ENCODE data around the gene TMEFF2. TPM values are rescaled to one million over a fixed set of nuclear protein-coding genes. Genes with fewer than 3 reads are reported as not detected.

Gene TMEFF2
- total and polyA plus RNA-seq, 2 experiments from 2014 or later = 1.7 to 2.2 TPM

DNA sequence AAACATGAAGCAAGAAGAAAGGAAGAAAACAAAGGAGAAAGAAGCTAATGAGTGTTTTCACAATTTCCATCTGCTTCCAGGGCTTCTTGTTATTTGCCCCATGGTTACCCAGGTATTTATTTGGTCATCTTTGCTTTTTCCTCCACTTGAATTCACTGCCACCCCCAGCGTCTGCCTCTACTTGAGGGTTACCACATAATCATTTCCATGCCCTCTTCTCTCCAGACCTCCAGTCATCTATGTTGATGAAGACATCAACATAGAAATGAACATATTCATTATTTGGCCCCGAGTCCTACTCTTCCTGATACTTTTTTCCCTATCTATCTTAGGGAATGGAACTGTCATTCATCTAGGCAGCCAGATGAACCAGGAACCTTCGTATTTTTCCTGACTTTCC is 214.2 kb downstream of the TMEFF2 start (continued):
- TF ChIP-seq, protein P1, sequence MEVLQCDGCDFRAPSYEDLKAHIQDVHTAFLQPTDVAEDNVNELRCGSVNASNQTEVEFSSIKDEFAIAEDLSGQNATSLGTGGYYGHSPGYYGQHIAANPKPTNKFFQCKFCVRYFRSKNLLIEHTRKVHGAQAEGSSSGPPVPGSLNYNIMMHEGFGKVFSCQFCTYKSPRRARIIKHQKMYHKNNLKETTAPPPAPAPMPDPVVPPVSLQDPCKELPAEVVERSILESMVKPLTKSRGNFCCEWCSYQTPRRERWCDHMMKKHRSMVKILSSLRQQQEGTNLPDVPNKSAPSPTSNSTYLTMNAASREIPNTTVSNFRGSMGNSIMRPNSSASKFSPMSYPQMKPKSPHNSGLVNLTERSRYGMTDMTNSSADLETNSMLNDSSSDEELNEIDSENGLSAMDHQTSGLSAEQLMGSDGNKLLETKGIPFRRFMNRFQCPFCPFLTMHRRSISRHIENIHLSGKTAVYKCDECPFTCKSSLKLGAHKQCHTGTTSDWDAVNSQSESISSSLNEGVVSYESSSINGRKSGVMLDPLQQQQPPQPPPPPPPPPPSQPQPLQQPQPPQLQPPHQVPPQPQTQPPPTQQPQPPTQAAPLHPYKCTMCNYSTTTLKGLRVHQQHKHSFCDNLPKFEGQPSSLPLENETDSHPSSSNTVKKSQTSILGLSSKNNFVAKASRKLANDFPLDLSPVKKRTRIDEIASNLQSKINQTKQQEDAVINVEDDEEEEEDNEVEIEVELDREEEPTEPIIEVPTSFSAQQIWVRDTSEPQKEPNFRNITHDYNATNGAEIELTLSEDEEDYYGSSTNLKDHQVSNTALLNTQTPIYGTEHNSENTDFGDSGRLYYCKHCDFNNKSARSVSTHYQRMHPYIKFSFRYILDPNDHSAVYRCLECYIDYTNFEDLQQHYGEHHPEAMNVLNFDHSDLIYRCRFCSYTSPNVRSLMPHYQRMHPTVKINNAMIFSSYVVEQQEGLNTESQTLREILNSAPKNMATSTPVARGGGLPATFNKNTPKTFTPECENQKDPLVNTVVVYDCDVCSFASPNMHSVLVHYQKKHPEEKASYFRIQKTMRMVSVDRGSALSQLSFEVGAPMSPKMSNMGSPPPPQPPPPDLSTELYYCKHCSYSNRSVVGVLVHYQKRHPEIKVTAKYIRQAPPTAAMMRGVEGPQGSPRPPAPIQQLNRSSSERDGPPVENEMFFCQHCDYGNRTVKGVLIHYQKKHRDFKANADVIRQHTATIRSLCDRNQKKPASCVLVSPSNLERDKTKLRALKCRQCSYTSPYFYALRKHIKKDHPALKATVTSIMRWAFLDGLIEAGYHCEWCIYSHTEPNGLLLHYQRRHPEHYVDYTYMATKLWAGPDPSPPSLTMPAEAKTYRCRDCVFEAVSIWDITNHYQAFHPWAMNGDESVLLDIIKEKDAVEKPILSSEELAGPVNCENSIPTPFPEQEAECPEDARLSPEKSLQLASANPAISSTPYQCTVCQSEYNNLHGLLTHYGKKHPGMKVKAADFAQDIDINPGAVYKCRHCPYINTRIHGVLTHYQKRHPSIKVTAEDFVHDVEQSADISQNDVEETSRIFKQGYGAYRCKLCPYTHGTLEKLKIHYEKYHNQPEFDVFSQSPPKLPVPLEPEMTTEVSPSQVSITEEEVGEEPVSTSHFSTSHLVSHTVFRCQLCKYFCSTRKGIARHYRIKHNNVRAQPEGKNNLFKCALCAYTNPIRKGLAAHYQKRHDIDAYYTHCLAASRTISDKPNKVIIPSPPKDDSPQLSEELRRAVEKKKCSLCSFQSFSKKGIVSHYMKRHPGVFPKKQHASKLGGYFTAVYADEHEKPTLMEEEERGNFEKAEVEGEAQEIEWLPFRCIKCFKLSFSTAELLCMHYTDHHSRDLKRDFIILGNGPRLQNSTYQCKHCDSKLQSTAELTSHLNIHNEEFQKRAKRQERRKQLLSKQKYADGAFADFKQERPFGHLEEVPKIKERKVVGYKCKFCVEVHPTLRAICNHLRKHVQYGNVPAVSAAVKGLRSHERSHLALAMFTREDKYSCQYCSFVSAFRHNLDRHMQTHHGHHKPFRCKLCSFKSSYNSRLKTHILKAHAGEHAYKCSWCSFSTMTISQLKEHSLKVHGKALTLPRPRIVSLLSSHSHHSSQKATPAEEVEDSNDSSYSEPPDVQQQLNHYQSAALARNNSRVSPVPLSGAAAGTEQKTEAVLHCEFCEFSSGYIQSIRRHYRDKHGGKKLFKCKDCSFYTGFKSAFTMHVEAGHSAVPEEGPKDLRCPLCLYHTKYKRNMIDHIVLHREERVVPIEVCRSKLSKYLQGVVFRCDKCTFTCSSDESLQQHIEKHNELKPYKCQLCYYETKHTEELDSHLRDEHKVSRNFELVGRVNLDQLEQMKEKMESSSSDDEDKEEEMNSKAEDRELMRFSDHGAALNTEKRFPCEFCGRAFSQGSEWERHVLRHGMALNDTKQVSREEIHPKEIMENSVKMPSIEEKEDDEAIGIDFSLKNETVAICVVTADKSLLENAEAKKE (CRISPR knock-in tag; IDR thresholded peaks at IDR 0.05) = no peak
- TF ChIP-seq POLR2AphosphoS5 (IDR thresholded peaks at IDR 0.05; ENCODE audit: low read depth) (no peak), JUNB (IDR thresholded peaks at IDR 0.05; ENCODE audit: unreplicated experiment) (no peak)
- TF ChIP-seq, protein P2, sequence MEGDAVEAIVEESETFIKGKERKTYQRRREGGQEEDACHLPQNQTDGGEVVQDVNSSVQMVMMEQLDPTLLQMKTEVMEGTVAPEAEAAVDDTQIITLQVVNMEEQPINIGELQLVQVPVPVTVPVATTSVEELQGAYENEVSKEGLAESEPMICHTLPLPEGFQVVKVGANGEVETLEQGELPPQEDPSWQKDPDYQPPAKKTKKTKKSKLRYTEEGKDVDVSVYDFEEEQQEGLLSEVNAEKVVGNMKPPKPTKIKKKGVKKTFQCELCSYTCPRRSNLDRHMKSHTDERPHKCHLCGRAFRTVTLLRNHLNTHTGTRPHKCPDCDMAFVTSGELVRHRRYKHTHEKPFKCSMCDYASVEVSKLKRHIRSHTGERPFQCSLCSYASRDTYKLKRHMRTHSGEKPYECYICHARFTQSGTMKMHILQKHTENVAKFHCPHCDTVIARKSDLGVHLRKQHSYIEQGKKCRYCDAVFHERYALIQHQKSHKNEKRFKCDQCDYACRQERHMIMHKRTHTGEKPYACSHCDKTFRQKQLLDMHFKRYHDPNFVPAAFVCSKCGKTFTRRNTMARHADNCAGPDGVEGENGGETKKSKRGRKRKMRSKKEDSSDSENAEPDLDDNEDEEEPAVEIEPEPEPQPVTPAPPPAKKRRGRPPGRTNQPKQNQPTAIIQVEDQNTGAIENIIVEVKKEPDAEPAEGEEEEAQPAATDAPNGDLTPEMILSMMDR (conservative IDR thresholded peaks at IDR 0.05; ENCODE audit: low read depth in 2 of 2) = no peak

DNA sequence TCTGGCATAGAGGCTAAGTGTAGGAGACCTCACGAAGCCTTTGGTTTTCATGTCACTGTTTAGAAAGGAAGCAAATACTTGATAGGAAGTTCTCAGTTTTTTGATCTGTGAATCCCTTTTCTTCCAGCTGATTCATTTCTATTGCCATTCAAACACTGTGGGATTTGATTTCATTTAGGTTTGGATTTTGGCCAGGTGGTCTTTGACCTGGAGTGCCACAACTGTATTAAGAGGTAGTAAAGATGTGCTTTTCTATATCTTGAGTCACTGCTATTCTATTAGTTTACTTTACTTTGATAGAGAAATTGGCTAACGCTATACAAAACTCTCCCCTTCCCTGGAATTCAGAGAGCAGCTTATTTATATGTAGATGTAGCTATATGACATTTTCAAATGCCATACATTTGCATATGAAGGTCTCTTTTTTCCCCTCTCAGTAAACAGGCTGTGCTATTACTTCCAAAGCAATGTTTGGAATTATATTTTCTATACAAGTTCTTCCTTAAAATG is 215.5 kb downstream of the TMEFF2 start:
- H2AFZ ChIP-seq = no peak overlapping the region
- H3F3A ChIP-seq (replicated peaks; ENCODE audit: low read depth) = no peaks in the 10 kb centered on the region
- Mint-ChIP-seq H3K4me1 (peaks cover 34% of the 10 kb centered on the region), H3K9me3 (no peaks in the 10 kb centered on the region), H3K27ac (peak overlapping the region; percentile 62; the same call in 1 of the 2 replicates), H3K27me3 (ENCODE audit: insufficient read depth, low read depth, poor library complexity) (no peaks in the 10 kb centered on the region), H3K36me3 (ENCODE audit: low read depth) (no peaks in the 10 kb centered on the region; the same call in 2 of the 3 replicates), H3K4me3 (peak overlapping the region; percentile 37; the same call in 1 of the 3 replicates)
- peaks cover 35% of the 10 kb centered on the region for H3K4me1 ChIP-seq (ENCODE audit: insufficient read depth)
- ATAC-seq = no peak; the same call in 2 of the 3 replicates
- H4K20me1 ChIP-seq (replicated peaks; ENCODE audit: insufficient read depth) = no peaks in the 10 kb centered on the region
- no peaks in the 10 kb centered on the region for H3K36me3 ChIP-seq (ENCODE audit: insufficient read depth)
- H3K4me2 ChIP-seq = peak overlapping the region; percentile 65
- no peaks in the 10 kb centered on the region for H3K79me2 ChIP-seq (replicated peaks; ENCODE audit: insufficient read depth)
- peak; percentile 14 for DNase-seq (ENCODE audit: low spot score)
- H3K27me3 ChIP-seq (ENCODE audit: insufficient read depth) = no peaks in the 10 kb centered on the region
- H3K9me2 ChIP-seq (ENCODE audit: insufficient read depth) = no peaks in the 10 kb centered on the region
- TF ChIP-seq, protein P3, sequence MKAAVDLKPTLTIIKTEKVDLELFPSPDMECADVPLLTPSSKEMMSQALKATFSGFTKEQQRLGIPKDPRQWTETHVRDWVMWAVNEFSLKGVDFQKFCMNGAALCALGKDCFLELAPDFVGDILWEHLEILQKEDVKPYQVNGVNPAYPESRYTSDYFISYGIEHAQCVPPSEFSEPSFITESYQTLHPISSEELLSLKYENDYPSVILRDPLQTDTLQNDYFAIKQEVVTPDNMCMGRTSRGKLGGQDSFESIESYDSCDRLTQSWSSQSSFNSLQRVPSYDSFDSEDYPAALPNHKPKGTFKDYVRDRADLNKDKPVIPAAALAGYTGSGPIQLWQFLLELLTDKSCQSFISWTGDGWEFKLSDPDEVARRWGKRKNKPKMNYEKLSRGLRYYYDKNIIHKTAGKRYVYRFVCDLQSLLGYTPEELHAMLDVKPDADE (IDR thresholded peaks at IDR 0.05) = no peak
- 0 out of 2 replicates have a peak, but pooled peaks have one; percentile 34 for TF ChIP-seq NANOG (IDR thresholded peaks at IDR 0.05; ENCODE audit: borderline replicate concordance)
- H3K27ac ChIP-seq (ENCODE audit: low read depth) = peak overlapping the region; percentile 43
- H3K4me3 ChIP-seq = peak overlapping the region; percentile 22; the same call in 1 of the 2 replicates
